Measurements from ENCODE around the gene BMAL1.

BMAL1 gene

DNA sequence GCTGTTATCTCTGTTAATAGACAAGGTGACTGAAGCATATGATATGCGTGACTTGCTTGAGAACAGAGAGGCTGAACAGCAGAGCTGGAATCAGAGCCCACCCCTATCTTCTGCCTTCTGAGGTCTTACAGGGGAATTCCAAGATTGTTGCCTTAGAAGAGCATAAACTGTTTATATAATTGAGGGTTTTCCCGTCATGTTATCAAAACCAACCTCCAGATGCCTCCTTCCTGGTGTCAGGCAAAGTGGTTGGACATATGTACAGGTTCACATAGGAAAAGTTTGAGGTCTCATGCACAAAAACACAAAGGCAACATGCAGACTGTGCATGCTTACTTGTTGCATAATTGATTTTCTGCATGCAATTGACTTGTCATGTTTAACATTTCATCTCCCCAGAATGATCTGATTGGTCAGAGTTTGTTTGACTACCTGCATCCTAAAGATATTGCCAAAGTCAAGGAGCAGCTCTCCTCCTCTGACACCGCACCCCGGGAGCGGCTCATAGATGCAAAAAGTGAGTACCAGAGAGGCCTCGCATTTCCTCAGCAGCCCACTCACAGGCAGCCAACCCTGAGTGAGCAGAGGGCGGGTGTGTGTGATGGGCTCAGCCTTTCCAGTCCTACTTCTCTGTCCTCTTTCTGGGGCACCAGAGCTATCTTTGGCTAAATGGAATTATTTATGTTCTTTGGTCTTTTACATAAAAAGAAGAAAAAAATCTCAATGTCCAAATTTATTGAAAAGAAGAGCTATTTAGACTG is 88.9 kb downstream of the BMAL1 start:
- Histone ChIP-seq H3K9me3 (ENCODE audit: control insufficient read depth in 1 of 2, low read length in 2 of 2) (no peaks in the 10 kb centered on the region), H3K27ac (ENCODE audit: low read length) (no peak overlapping the region), H3K4me1 (ENCODE audit: control insufficient read depth in 1 of 2, insufficient read depth in 2 of 2, low read length in 2 of 2) (no peaks in the 10 kb centered on the region), H3K27me3 (ENCODE audit: low read depth, low read length) (no peaks in the 10 kb centered on the region), H3K4me3 (ENCODE audit: low read depth in 1 of 2, low read length in 2 of 2) (no peak overlapping the region), H3K36me3 (ENCODE audit: control insufficient read depth in 1 of 2, insufficient read depth in 2 of 2, low read length in 2 of 2) (peaks cover 69 to 87% of the 10 kb centered on the region in 2 donors)

DNA sequence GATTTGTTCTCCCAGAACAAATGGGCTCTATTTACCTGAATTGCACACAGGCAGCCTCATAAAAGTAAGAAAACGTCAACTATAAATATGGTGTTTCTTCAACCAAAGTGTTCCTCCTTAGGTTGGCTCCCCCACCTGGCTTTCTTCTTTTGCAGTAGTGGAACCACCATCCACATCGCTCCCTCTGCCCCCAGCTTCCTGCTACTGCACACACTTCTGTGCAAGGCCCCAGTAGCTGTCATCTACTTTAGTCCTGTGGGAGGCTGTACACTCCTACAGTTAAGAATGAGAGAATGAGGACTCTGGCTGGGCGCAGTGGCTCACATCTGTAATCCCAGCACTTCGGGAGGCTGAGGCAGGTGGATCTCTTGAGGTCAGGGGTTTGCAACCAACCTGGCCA is 89.5 kb downstream of the BMAL1 start:
- no peaks in the 10 kb centered on the region for H3K9me3 ChIP-seq (ENCODE audit: control insufficient read depth in 1 of 2, low read length in 2 of 2)
- peaks cover 69 to 86% of the 10 kb centered on the region in 2 donors for H3K36me3 ChIP-seq (ENCODE audit: control insufficient read depth in 1 of 2, insufficient read depth in 2 of 2, low read length in 2 of 2)
- H3K27me3 ChIP-seq (ENCODE audit: low read depth, low read length) = no peaks in the 10 kb centered on the region
- H3K4me3 ChIP-seq (ENCODE audit: low read depth in 1 of 2, low read length in 2 of 2) = no peak overlapping the region
- H3K27ac ChIP-seq (ENCODE audit: low read length) = no peak overlapping the region
- H3K4me1 ChIP-seq (ENCODE audit: control insufficient read depth in 1 of 2, insufficient read depth in 2 of 2, low read length in 2 of 2) = no peaks in the 10 kb centered on the region

GRCh38 chr11:13368041-13368446 is 90.5 kb downstream of the BMAL1 start:
- Histone ChIP-seq H3K4me3 (ENCODE audit: low read depth in 1 of 2, low read length in 2 of 2) (no peak overlapping the region), H3K36me3 (ENCODE audit: control insufficient read depth in 1 of 2, insufficient read depth in 2 of 2, low read length in 2 of 2) (peaks cover 72 to 89% of the 10 kb centered on the region in 2 donors), H3K4me1 (ENCODE audit: control insufficient read depth in 1 of 2, insufficient read depth in 2 of 2, low read length in 2 of 2) (no peaks in the 10 kb centered on the region), H3K27me3 (ENCODE audit: low read depth, low read length) (no peaks in the 10 kb centered on the region), H3K9me3 (ENCODE audit: control insufficient read depth in 1 of 2, low read length in 2 of 2) (no peaks in the 10 kb centered on the region), H3K27ac (ENCODE audit: low read length) (no peak overlapping the region)

DNA sequence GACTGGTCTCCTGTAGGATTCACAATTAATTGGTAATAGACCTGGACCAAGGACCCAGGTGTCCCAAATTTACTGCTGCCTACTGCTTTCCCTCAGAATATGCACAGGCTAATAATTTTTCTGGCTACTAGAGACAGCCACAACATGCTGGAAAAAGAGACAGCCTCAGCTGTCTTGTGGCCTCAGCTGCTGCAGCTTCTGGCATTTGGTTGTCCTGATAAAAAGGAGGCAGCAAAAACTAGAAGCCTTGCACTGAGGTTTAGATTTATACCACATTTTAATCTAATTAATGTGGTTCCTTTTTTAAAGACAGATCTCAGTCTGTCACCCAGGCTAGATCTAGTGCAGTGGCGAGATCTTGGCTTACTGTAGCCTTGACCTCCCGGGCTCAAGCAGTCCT is 95.6 kb downstream of the BMAL1 start:
- Histone ChIP-seq H3K9me3 (ENCODE audit: control insufficient read depth in 1 of 2, low read length in 2 of 2) (no peaks in the 10 kb centered on the region), H3K36me3 (ENCODE audit: control insufficient read depth in 1 of 2, insufficient read depth in 2 of 2, low read length in 2 of 2) (peaks cover 84 to 92% of the 10 kb centered on the region in 2 donors)

GRCh38 chr11:13375798-13376197 is 98.2 kb downstream of the BMAL1 start:
- Histone ChIP-seq H3K4me1 (ENCODE audit: control insufficient read depth in 1 of 2, insufficient read depth in 2 of 2, low read length in 2 of 2) (no peaks in the 10 kb centered on the region), H3K36me3 (ENCODE audit: control insufficient read depth in 1 of 2, insufficient read depth in 2 of 2, low read length in 2 of 2) (peaks cover 83 to 86% of the 10 kb centered on the region in 2 donors), H3K9me3 (ENCODE audit: control insufficient read depth in 1 of 2, low read length in 2 of 2) (no peaks in the 10 kb centered on the region), H3K27ac (ENCODE audit: low read length) (no peak overlapping the region), H3K27me3 (ENCODE audit: low read depth, low read length) (no peaks in the 10 kb centered on the region), H3K4me3 (ENCODE audit: low read depth in 1 of 2, low read length in 2 of 2) (no peak overlapping the region)

More for the DNA sequence above, 95.6 kb downstream of the BMAL1 start:
- Histone ChIP-seq H3K4me3 (ENCODE audit: low read depth in 1 of 2, low read length in 2 of 2) (no peak overlapping the region), H3K27ac (ENCODE audit: low read length) (no peak overlapping the region), H3K4me1 (ENCODE audit: control insufficient read depth in 1 of 2, insufficient read depth in 2 of 2, low read length in 2 of 2) (no peaks in the 10 kb centered on the region), H3K27me3 (ENCODE audit: low read depth, low read length) (no peaks in the 10 kb centered on the region)

GRCh38 chr11:13376402-13376801 is 98.8 kb downstream of the BMAL1 start:
- no peaks in the 10 kb centered on the region for H3K27me3 ChIP-seq (ENCODE audit: low read depth, low read length)
- H3K36me3 ChIP-seq (ENCODE audit: control insufficient read depth in 1 of 2, insufficient read depth in 2 of 2, low read length in 2 of 2) = peaks cover 84% of the 10 kb centered on the region in 2 donors

GRCh38 chr11:13376838-13377237 is 99.2 kb downstream of the BMAL1 start:
- Histone ChIP-seq H3K27ac (ENCODE audit: low read length) (no peak overlapping the region), H3K9me3 (ENCODE audit: control insufficient read depth in 1 of 2, low read length in 2 of 2) (no peaks in the 10 kb centered on the region), H3K27me3 (ENCODE audit: low read depth, low read length) (no peaks in the 10 kb centered on the region), H3K4me1 (ENCODE audit: control insufficient read depth in 1 of 2, insufficient read depth in 2 of 2, low read length in 2 of 2) (no peaks in the 10 kb centered on the region), H3K4me3 (ENCODE audit: low read depth in 1 of 2, low read length in 2 of 2) (no peak overlapping the region), H3K36me3 (ENCODE audit: control insufficient read depth in 1 of 2, insufficient read depth in 2 of 2, low read length in 2 of 2) (peaks cover 80 to 82% of the 10 kb centered on the region in 2 donors)

More at GRCh38 chr11:13376402-13376801, 98.8 kb downstream of the BMAL1 start:
- Histone ChIP-seq H3K4me1 (ENCODE audit: control insufficient read depth in 1 of 2, insufficient read depth in 2 of 2, low read length in 2 of 2) (no peaks in the 10 kb centered on the region), H3K27ac (ENCODE audit: low read length) (no peak overlapping the region), H3K9me3 (ENCODE audit: control insufficient read depth in 1 of 2, low read length in 2 of 2) (no peaks in the 10 kb centered on the region), H3K4me3 (ENCODE audit: low read depth in 1 of 2, low read length in 2 of 2) (no peak overlapping the region)

GRCh38 chr11:13378316-13378715 is 100.7 kb downstream of the BMAL1 start:
- no peaks in the 10 kb centered on the region for H3K27me3 ChIP-seq (ENCODE audit: low read depth, low read length)
- peaks cover 76 to 78% of the 10 kb centered on the region in 2 donors for H3K36me3 ChIP-seq (ENCODE audit: control insufficient read depth in 1 of 2, insufficient read depth in 2 of 2, low read length in 2 of 2)
- no peak overlapping the region for H3K4me3 ChIP-seq (ENCODE audit: low read depth in 1 of 2, low read length in 2 of 2)
- no peak overlapping the region for H3K27ac ChIP-seq (ENCODE audit: low read length)
- H3K4me1 ChIP-seq (ENCODE audit: control insufficient read depth in 1 of 2, insufficient read depth in 2 of 2, low read length in 2 of 2) = no peaks in the 10 kb centered on the region
- H3K9me3 ChIP-seq (ENCODE audit: control insufficient read depth in 1 of 2, low read length in 2 of 2) = no peaks in the 10 kb centered on the region

GRCh38 chr11:13380731-13381130 is 103.1 kb downstream of the BMAL1 start:
- Histone ChIP-seq H3K27ac (ENCODE audit: low read length) (no peak overlapping the region), H3K9me3 (ENCODE audit: control insufficient read depth in 1 of 2, low read length in 2 of 2) (no peaks in the 10 kb centered on the region), H3K27me3 (ENCODE audit: low read depth, low read length) (no peaks in the 10 kb centered on the region), H3K36me3 (ENCODE audit: control insufficient read depth in 1 of 2, insufficient read depth in 2 of 2, low read length in 2 of 2) (peaks cover 58 to 63% of the 10 kb centered on the region in 2 donors), H3K4me3 (ENCODE audit: low read depth in 1 of 2, low read length in 2 of 2) (no peak overlapping the region), H3K4me1 (ENCODE audit: control insufficient read depth in 1 of 2, insufficient read depth in 2 of 2, low read length in 2 of 2) (no peaks in the 10 kb centered on the region)

GRCh38 chr11:13382751-13383150 is 105.2 kb downstream of the BMAL1 start:
- no peak overlapping the region for H3K27ac ChIP-seq (ENCODE audit: low read length)
- no peak overlapping the region for H3K4me3 ChIP-seq (ENCODE audit: low read depth in 1 of 2, low read length in 2 of 2)
- no peaks in the 10 kb centered on the region for H3K4me1 ChIP-seq (ENCODE audit: control insufficient read depth in 1 of 2, insufficient read depth in 2 of 2, low read length in 2 of 2)
- no peaks in the 10 kb centered on the region for H3K27me3 ChIP-seq (ENCODE audit: low read depth, low read length)
- H3K9me3 ChIP-seq (ENCODE audit: control insufficient read depth in 1 of 2, low read length in 2 of 2) = no peaks in the 10 kb centered on the region
- peaks cover 40 to 57% of the 10 kb centered on the region in 2 donors for H3K36me3 ChIP-seq (ENCODE audit: control insufficient read depth in 1 of 2, insufficient read depth in 2 of 2, low read length in 2 of 2)

GRCh38 chr11:13384908-13385640 is 107.5 kb downstream of the BMAL1 start:
- no peaks in the 10 kb centered on the region for H3K9me3 ChIP-seq (ENCODE audit: control insufficient read depth in 1 of 2, low read length in 2 of 2)
- no peaks in the 10 kb centered on the region for H3K27me3 ChIP-seq (ENCODE audit: low read depth, low read length)
- H3K36me3 ChIP-seq (ENCODE audit: control insufficient read depth in 1 of 2, insufficient read depth in 2 of 2, low read length in 2 of 2) = peaks cover 39 to 56% of the 10 kb centered on the region in 2 donors
- no peak overlapping the region for H3K4me3 ChIP-seq (ENCODE audit: low read depth in 1 of 2, low read length in 2 of 2)
- no peak overlapping the region for H3K27ac ChIP-seq (ENCODE audit: low read length)
- no peaks in the 10 kb centered on the region for H3K4me1 ChIP-seq (ENCODE audit: control insufficient read depth in 1 of 2, insufficient read depth in 2 of 2, low read length in 2 of 2)
